Measurements from ENCODE around the gene AGPAT3.

DNA sequence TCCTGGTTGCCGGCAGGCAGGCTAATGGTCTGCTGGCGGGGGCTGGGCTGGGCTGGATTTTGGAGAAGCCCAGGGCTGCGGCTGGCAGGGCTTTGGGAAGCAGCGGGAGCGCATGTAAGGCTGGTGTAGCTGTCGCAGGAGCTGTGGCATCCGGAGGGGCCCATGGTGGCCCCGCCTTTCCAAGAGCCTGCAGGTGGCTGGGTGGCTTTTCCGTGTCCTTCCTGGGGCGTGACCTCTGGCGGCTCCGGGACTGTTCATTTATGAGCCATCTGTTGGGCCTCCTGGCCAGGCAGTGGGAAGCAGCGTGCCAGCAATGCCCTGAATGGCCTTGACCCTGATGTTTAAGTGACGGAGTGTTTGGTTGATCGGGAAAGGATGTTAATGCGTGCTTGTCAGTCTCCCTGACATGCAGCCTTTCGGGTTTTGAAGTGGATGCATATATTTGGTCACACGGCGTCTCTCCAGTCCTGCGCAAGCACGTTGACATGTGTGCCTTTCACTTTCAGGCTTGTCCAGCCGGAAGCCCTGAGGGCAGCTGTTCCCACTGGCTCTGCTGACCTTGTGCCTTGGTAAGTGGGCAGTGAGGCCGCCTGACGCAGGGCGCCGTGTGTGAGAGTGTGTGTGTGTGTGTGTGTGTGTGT lies 38.5 kb downstream of the AGPAT3 start:
- no peak for TF ChIP-seq POLR2A (IDR thresholded peaks at IDR 0.05; ENCODE audit: low read depth, low read length)
- no peak for TF ChIP-seq EZH2 (IDR thresholded peaks at IDR 0.05; ENCODE audit: borderline replicate concordance, low read depth, low read length, severe bottlenecking)
- no peak for TF ChIP-seq POLR2AphosphoS5 (IDR thresholded peaks at IDR 0.05; ENCODE audit: insufficient read depth, low read depth, low read length)
- TF ChIP-seq, protein P1, sequence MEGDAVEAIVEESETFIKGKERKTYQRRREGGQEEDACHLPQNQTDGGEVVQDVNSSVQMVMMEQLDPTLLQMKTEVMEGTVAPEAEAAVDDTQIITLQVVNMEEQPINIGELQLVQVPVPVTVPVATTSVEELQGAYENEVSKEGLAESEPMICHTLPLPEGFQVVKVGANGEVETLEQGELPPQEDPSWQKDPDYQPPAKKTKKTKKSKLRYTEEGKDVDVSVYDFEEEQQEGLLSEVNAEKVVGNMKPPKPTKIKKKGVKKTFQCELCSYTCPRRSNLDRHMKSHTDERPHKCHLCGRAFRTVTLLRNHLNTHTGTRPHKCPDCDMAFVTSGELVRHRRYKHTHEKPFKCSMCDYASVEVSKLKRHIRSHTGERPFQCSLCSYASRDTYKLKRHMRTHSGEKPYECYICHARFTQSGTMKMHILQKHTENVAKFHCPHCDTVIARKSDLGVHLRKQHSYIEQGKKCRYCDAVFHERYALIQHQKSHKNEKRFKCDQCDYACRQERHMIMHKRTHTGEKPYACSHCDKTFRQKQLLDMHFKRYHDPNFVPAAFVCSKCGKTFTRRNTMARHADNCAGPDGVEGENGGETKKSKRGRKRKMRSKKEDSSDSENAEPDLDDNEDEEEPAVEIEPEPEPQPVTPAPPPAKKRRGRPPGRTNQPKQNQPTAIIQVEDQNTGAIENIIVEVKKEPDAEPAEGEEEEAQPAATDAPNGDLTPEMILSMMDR (IDR thresholded peaks at IDR 0.05; ENCODE audit: extremely low read depth in 1 of 2, insufficient read depth in 1 of 2, low read depth in 1 of 2, low read length in 2 of 2), result no peak
- no peak for TF ChIP-seq FOS (IDR thresholded peaks at IDR 0.05; ENCODE audit: borderline replicate concordance, insufficient read depth, low read length)
